Right atrium auricular region (tissue), 2 donors: Measurements from ENCODE around the gene MRTFA. TPM values are rescaled to one million over a fixed set of nuclear protein-coding genes. Genes with fewer than 3 reads are reported as not detected.
A peak's percentile ranks its signal among the peaks of the same experiment; 100 is the strongest.

Experiments used
- DNase-seq: peaks from one replicate; pipeline ENCODE4 v3.0.0-alpha.2; 2019; ENCODE audit warnings: low spot score
- H3K27ac ChIP-seq, 2 donors: fragments of 200-600 bp; sonication (generic); 1 replicate in 1 of 2; 2 replicates in 1 of 2; pipeline ENCODE4 v1.5.1; 2016 to 2019
- H3K27me3 ChIP-seq, 2 donors: fragments of 200-600 bp; sonication (generic); one replicate each; pipeline versions ENCODE4 v1.5.1 to v1.6.0; 2017 to 2019
- H3K36me3 ChIP-seq: fragments of 200-600 bp; sonication (generic); one replicate; pipeline ENCODE4 v1.5.1; 2016
- H3K4me1 ChIP-seq, 2 donors: fragments of 200-600 bp; sonication (generic); one replicate each; pipeline versions ENCODE4 v1.5.1 to v1.6.0; 2017 to 2019
- H3K4me3 ChIP-seq, 2 donors: fragments of 200-600 bp; sonication (generic); 1 replicate in 1 of 2; 2 replicates in 1 of 2; pipeline ENCODE4 v1.5.1; 2017 to 2019; ENCODE audit warnings: mild to moderate bottlenecking in 1 of 2, moderate library complexity in 1 of 2
- H3K9me3 ChIP-seq, 2 donors: fragments of 200-600 bp; sonication (generic); one replicate each; pipeline ENCODE4 v1.5.1; 2019
- total RNA-seq, 2 donors: library from RNA; depleted of rRNA; stranded (reverse); fragments of >200 nt; gene quantifications; one replicate each; pipeline ENCODE4 v1.1.0, GENCODE V29; 2016
- TF ChIP-seq, protein P1 (sequence below), 2 donors: fragments of 200-600 bp; sonication (generic); IDR thresholded peaks; one replicate each; pipeline ENCODE4 v1.5.1; 2019; ENCODE audit warnings: antibody characterized with exemption in 2 of 2

Gene MRTFA
- total RNA-seq, 2 donors from 2014 or later: 45.8 to 55.2 TPM

DNA sequence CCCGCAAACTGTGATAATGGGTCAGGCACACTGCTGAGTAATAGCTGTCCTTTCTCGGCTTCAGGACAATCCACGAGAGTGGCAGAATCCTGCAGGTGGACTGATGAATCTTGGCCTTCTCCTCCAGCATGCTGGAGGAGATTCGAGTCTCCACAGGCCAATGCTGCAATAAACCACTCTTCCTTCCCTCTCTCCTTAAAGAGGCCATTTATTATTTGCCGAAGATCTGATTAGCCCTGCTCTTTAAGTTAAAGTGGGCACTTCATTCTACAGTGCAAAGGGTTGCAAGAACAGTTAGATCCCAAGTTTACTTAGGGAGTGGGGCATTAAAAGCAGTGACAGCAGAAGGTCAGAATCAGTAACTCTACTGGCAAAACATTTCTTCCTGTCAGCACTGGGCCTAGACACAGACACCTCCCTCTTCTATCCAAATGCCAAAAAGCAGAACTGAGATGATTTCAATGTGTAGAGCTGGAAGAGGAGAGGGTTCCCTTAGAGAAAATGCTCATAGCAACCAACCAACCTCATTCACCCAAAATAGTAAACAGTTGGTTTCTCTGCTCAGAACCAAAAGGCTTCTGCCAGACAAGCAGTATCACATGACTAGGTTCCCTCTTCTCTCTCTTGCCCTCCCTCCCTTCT, 144.4 kb downstream of the MRTFA start:
- no peak for DNase-seq
- H3K27me3 ChIP-seq: no peaks in the 10 kb centered on the region
- no peaks in the 10 kb centered on the region for H3K9me3 ChIP-seq
- H3K4me1 ChIP-seq: peaks cover 0 to 45% of the 10 kb centered on the region in 2 donors
- TF ChIP-seq, protein P1, sequence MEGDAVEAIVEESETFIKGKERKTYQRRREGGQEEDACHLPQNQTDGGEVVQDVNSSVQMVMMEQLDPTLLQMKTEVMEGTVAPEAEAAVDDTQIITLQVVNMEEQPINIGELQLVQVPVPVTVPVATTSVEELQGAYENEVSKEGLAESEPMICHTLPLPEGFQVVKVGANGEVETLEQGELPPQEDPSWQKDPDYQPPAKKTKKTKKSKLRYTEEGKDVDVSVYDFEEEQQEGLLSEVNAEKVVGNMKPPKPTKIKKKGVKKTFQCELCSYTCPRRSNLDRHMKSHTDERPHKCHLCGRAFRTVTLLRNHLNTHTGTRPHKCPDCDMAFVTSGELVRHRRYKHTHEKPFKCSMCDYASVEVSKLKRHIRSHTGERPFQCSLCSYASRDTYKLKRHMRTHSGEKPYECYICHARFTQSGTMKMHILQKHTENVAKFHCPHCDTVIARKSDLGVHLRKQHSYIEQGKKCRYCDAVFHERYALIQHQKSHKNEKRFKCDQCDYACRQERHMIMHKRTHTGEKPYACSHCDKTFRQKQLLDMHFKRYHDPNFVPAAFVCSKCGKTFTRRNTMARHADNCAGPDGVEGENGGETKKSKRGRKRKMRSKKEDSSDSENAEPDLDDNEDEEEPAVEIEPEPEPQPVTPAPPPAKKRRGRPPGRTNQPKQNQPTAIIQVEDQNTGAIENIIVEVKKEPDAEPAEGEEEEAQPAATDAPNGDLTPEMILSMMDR (IDR thresholded peaks at IDR 0.05): no peak
- H3K4me3 ChIP-seq: no peak overlapping the region
- H3K36me3 ChIP-seq: no peaks in the 10 kb centered on the region
- H3K27ac ChIP-seq: peak overlapping the region; percentile 44 to 78

DNA sequence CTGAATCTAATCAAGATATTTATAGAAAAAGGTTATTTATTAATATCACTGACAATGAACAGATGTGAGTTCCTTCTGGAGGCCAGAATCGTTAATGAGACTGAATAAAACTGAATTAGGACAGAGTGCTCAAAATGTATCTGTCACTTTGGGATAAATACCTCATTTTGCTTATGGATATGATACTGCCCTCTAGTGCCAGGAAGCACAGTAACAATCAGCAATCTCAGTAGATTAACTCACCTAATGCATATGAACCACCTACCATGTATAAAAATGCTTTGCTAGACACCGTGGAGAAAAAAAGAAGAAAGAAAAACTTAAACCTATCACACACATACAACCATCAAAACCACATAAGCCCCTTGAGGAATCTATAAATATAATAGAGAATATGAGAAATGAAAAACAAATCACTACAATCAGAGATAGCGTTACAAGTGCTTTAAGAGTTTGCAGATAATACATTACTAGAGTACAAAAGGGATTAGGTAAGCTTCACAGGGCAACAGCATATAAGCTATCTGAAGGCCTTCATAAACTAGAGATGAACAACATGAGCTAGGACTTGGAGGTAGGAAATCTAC, 148.8 kb downstream of the MRTFA start:
- Histone ChIP-seq H3K9me3 (no peaks in the 10 kb centered on the region), H3K36me3 (no peaks in the 10 kb centered on the region), H3K4me1 (peaks cover 0 to 58% of the 10 kb centered on the region in 2 donors), H3K27ac (no peak overlapping the region), H3K27me3 (no peaks in the 10 kb centered on the region), H3K4me3 (no peak overlapping the region)
- TF ChIP-seq, protein P1 (IDR thresholded peaks at IDR 0.05): peak; percentile 45 to 68
- no peak for DNase-seq

DNA sequence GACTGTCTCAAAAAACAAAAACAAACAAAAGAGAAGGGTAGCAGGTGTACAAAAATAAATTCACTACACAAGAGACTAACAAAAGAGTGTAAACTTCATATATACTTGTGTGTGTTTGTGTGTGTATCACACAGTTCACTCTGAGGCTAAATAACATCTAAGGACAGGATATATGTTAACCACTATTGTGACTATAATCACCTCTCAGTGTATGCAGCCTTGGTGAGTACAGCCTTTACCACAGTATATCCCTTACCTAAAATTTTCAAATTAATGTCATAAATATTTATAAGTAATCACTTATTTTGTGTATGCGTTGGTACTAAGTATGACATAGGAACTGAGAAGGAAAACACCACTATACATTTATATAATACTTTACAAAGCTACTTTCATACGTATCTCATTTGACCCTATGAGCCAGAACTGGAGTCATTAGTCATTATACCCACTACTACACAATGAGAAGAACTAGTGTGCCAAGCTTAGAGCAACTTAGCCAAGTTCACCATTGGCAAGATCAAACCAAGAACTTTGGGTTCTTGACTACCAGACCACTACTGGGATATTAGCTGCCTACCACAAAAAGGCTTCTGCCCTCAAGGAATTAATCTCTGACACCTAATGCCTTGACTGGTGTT, 149.4 kb downstream of the MRTFA start:
- H3K4me3 ChIP-seq: no peak overlapping the region
- no peak for DNase-seq
- no peaks in the 10 kb centered on the region for H3K27me3 ChIP-seq
- no peaks in the 10 kb centered on the region for H3K9me3 ChIP-seq
- H3K4me1 ChIP-seq: peaks cover 0 to 57% of the 10 kb centered on the region in 2 donors
- H3K27ac ChIP-seq: no peak overlapping the region
- TF ChIP-seq, protein P1 (IDR thresholded peaks at IDR 0.05): no peak
- no peaks in the 10 kb centered on the region for H3K36me3 ChIP-seq

DNA sequence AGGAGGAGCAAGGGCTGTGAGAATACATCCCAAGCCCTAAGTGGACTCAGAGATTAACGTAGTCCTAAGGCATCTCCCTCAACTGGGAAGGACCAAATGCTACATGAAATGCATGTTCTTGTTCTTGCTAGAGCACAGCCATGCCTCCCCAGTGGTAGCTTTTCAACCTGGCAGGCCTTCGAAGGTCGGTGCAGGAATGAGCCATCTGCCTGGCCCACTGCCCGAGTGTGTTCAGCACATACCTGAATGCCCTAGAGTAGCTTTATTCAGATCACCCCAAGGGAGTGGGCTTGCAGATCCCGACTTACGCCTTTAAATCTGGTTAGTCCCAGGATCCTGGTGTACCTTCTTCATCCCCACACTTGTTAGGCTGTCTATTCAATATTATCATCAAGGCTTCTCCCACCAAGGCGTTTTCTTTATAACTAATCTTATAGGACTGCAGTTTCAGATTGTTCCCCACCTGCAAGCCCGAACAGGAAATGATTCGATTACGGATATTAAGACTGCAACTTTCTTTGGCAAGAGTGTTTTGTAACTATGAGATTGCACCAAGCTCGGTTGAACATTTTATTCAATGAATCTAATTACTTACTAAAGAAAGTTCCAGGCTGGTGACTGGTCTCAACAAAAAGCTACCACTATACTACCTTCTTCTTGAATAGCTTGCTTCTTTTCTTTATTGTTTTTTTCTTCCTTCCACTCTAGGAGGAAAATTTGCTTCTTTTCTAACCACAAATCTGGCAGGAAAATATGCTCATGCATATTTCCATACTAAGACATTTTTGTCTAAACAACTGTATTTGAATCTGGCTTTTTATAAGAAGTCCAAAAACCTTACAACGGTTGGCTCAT, 150.5 kb downstream of the MRTFA start:
- Histone ChIP-seq H3K27ac (no peak overlapping the region), H3K27me3 (no peaks in the 10 kb centered on the region), H3K4me3 (no peak overlapping the region), H3K4me1 (peaks cover 0 to 56% of the 10 kb centered on the region in 2 donors), H3K9me3 (no peaks in the 10 kb centered on the region), H3K36me3 (no peaks in the 10 kb centered on the region)
- TF ChIP-seq, protein P1 (IDR thresholded peaks at IDR 0.05): no peak
- no peak for DNase-seq

DNA sequence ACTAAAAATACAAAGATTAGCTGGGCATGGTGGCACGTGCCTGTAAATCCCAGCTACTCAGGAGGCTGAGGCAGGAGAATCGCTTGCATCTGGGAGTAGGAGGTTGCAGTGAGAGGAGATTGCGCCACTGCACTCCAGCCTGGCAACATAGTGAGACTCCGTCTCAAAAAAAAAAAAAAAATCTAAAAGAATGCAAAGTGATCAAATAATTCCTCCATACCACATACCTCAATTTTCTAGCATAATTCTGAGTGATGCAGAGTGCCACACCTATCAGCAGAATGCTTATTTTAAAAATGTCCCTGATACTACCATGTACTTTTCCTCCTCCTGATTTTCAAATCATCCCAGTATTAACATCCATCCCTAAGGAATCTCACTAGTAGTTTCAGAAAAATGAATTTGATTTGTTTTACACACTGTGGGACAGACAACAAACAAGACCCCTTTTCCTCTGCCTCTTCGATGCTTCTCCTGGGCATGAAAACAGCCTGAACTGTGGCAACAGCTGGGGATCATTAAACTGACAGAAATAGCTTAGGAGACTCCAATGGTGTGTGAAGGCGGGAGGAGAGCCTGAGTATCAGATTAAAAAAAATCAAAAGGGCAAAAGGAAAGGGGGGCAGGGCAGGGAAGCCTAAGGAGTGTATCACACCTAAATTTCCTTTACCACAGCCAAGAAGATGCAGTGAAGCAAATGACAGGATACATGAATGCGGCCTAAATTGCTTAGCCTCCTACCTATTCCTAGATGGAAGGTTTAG, 151.4 kb downstream of the MRTFA start:
- H3K36me3 ChIP-seq: no peaks in the 10 kb centered on the region
- H3K4me1 ChIP-seq: peaks cover 0 to 55% of the 10 kb centered on the region in 2 donors
- H3K4me3 ChIP-seq: no peak overlapping the region
- no peak overlapping the region for H3K27ac ChIP-seq
- H3K9me3 ChIP-seq: no peaks in the 10 kb centered on the region
- TF ChIP-seq, protein P1 (IDR thresholded peaks at IDR 0.05): no peak
- no peaks in the 10 kb centered on the region for H3K27me3 ChIP-seq
- DNase-seq: no peak
